Gastroesophageal sphincter (tissue), 3 donors: ENCODE results near the gene R3HDML.

Experiments
- CTCF ChIP-seq, 4 experiments: fragments of 200-600 bp in 2 of 4; fragments of 450-650 bp in 2 of 4; sonication (generic) in 1 of 4; IDR thresholded peaks; one replicate each; pipeline ENCODE4 v1.5.1; 2017 to 2019; ENCODE audit warnings: antibody characterized with exemption in 4 of 4, mild to moderate bottlenecking in 2 of 4, moderate library complexity in 2 of 4
- EP300 ChIP-seq: sonication (generic); formaldehyde crosslinking; IDR thresholded peaks from one replicate; pipeline ENCODE4 v1.6.1; 2017; ENCODE audit warnings: antibody characterized with exemption, mild to moderate bottlenecking
- POLR2A ChIP-seq, 2 donors: fragments of 450-650 bp; IDR thresholded peaks; one replicate each; pipeline ENCODE4 v1.6.1; 2017; ENCODE audit warnings: antibody characterized with exemption in 2 of 2, mild to moderate bottlenecking in 2 of 2, moderate library complexity in 1 of 2
- POLR2AphosphoS5 ChIP-seq: sonication (generic); formaldehyde crosslinking; IDR thresholded peaks from one replicate; pipeline ENCODE4 v1.6.1; 2017; ENCODE audit warnings: antibody characterized with exemption

DNA sequence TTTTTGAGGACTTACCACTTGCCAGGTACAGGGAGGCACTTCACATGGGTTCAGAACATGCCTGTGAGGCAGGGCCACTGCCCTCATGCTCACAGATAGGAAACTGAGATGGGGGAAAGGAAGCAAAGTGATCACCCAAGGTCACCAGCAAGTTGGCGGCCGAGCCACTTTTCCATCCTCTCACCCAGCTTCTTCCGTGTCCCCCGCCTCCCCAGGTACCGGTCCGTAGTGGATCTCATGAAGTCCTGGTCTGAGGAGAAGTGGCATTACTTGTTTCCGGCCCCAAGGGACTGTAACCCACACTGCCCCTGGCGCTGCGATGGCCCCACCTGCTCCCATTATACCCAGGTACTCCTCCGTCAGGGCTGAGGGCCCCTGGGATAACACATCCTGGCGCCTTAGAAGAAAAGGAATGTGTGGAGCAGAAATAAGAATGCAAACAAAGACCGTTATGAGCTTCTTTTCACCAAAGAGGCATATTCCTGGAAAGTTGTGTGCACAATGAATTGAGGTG is 6.4 kb downstream of the R3HDML start:
- TF ChIP-seq CTCF (IDR thresholded peaks at IDR 0.05) (no peak), POLR2AphosphoS5 (no peak), EP300 (no peak), POLR2A (IDR thresholded peaks at IDR 0.05) (no peak)
